HG02623 (cell line): Measurements from ENCODE around the gene IFITM5.
"Not testable (repeated sequence)": the region's sequence is repeated elsewhere in the genome, so short reads cannot be mapped to it uniquely, and the experiment has no call there.

Experiments used
- ATAC-seq: cut with Tn5 transposase; IDR thresholded peaks from one replicate; pipeline ENCODE4 v1.9.1; 2021; ENCODE audit warnings: moderate library complexity; ENCODE audit not compliant: unreplicated experiment

Gene IFITM5

GRCh38 chr11:296171-297050 lies 2.9 kb downstream of the IFITM5 start:
- no peak for ATAC-seq

- ATAC-seq: no peak
Observed at GRCh38 chr11:295351-296170, 3.8 kb downstream of the IFITM5 start.

- ATAC-seq: no peak
Observed at GRCh38 chr11:294780-295179, 4.5 kb downstream of the IFITM5 start.

- ATAC-seq: no peak
Observed at GRCh38 chr11:293852-294661, 5.3 kb downstream of the IFITM5 start.

GRCh38 chr11:293271-293851 lies 6.0 kb downstream of the IFITM5 start:
- ATAC-seq: no peak

GRCh38 chr11:292211-293121 lies 6.9 kb downstream of the IFITM5 start:
- ATAC-seq: no peak

- no peak for ATAC-seq
Observed at GRCh38 chr11:291281-292210, 7.8 kb downstream of the IFITM5 start.

GRCh38 chr11:290621-291231 lies 8.6 kb downstream of the IFITM5 start:
- no peak for ATAC-seq

GRCh38 chr11:289712-290620 lies 9.4 kb downstream of the IFITM5 start:
- no peak for ATAC-seq

- ATAC-seq: no peak
Observed at GRCh38 chr11:289398-289711, 10.0 kb downstream of the IFITM5 start.

- ATAC-seq: no peak
Observed at GRCh38 chr11:288478-289397, 10.6 kb downstream of the IFITM5 start, which contains the start of gene PGGHG. Gene PGGHG (plus strand): TSS chr11:289126. CDS start chr11:289817, 691 bp downstream.

- ATAC-seq: no peak
Observed at GRCh38 chr11:287821-288477, 11.4 kb downstream of the IFITM5 start.

- not testable (repeated sequence) for ATAC-seq
Observed at GRCh38 chr11:286977-287820, 12.1 kb downstream of the IFITM5 start.

GRCh38 chr11:285894-286220 lies 13.5 kb downstream of the IFITM5 start:
- ATAC-seq: no peak
